Measurements from ENCODE around the gene ALDOA.
"Not testable (repeated sequence)": the region's sequence is repeated elsewhere in the genome, so short reads cannot be mapped to it uniquely, and the experiment has no call there.

The ALDOA gene

DNA sequence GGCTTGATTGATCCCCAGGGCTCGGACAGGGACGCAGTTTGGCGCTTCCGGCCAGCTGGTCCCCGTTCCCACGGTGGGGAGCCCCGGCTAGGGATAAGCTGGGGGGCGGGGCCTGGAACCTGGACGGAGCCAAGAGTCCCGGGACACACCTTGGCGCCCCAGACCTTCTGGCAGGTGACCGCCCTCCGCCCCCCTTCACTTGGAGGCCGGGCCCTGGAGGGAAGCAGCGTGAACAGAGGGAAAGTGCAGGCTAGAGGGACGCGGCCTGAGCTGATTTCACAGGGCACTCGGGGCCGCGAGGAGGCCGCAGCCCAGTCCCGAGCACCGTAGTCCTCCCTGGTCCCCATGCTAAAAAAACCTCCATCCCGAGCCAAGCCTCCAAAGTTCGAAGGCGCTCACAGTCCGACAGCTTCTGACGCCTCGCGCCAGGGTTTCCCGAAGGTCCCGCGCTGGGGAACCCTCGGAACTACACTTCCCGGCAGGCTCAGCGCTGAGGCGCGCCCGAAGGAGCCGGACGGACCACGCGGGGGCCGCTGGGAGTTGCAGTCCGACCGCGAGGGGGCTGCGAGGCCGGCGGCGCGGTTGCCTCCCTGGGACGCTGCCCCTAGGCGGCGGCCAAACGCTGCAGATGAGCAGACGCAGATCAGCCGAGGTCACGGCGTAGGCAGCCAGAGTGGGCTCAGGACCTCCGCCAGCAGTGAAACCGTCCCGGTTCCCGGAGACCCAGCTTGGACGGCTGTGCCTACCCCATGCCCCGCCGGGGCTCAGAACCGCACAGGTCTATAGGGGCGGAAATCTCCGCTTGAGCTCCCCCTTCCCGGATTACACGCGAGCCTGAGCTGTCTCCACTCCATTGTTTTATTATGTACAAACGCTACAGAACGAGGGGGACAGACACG is 26.2 kb downstream of the ALDOA start, which contains the start of gene TBX6:
Gene TBX6 (minus strand): TSS at position 451 of the 899 bp plus-strand sequence. CDS start 731 bp downstream, outside the sequence.
- peak; percentile 91 for DNase-seq (ENCODE audit: low spot score)

GRCh38 chr16:30092373-30093010 is 26.9 kb downstream of the ALDOA start:
- peak; percentile 88 for DNase-seq (ENCODE audit: low spot score)

DNA sequence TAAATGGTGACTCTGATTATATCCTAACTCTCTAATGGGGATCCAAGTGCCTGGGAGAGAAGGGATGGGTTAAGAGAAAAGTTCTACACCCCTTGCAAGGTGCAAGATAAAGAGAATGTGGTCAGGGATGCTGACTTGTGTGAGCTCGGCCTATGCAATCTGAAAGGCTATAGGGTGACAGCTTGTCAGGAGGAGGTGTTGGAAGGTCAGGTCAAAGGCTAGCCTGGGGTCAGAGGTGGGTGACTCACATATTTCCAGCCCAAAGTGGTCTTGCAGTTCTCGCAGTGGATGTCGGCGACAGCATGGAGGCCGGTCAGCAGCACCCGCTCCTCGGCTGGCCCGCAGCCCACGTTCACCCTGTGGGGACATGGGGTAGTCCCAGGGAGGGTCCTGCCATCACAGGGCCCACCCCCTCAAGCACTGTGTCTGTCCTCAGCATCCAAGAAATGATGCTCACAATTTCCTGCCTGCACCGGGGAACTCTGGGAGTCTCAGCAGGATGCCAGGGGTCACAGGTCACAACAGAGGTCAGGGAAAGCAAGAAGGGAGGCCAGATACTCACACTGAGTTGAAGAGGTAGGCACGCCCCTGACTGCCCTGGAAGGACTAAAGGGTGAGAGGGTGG is 29.1 kb downstream of the ALDOA start:
- no peak for DNase-seq (ENCODE audit: low spot score)

GRCh38 chr16:30095166-30096078 is 29.9 kb downstream of the ALDOA start:
- DNase-seq (ENCODE audit: low spot score), result no peak

DNA sequence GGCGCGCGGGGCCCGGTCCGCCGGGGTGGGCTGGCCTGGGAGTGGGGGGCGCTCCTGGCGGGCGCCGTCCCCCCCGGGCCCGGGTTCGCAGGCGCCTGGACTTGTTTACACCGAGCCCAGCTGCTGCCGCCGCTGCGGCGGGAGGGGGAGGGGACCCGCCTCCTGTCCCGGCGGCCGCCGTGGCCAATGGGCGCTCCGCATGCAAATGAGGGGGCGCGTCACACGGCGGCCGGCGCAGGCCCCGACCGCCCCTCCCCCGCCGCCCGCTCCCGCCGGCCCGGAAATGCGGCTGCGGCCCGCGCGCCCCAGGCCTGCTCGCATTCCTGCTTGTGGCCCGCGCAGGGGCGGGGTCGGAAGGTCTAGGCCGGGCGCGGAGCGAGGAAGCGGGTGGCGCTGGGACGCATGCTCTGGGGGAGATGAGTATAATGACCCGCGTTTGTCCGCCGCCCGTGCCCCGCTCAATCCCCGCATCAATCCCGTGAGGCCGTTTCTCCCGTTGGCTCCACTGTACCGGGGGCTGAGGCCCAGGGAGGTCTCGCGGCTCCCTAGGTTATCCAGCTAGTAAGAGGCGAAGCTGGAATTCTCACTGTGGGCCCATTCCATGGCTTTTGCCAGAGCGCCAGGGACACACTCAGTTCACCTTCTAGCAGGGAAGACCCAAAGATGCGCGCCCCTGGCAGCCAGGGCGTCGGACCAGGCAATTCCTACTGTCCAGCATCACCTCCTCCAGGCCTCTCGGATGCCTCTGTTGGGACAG is 30.7 kb downstream of the ALDOA start, which contains the start of gene YPEL3:
Gene YPEL3 (minus strand): TSS at position 109 of the 757 bp plus-strand sequence. CDS start 731 bp downstream, outside the sequence.
- DNase-seq (ENCODE audit: low spot score), result peak; percentile 85

- DNase-seq (ENCODE audit: low spot score), result no peak
Measured at GRCh38 chr16:30096862-30097563, 31.5 kb downstream of the ALDOA start.

DNA sequence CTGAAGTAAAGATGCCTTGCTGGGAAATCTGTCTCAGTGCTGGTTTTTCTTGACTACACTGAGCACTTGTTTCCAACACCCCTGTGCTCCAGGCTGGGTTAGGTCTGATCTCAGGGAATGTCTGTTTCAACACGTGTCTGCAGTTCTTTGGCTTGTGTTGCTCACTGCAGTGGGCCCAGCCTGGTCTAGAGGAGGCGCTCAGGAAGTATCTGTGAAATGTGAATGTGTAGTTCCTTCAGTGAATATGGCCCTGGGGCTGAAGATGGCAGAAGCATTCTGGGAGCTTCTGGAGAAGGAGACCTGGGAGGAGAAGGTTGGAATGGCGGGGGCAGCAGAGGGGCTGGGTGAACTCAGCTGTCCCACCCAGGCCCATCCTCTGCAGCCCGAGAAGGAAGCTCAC is 38.5 kb downstream of the ALDOA start:
- DNase-seq (ENCODE audit: low spot score), result no peak

- DNase-seq (ENCODE audit: low spot score), result no peak
Measured at GRCh38 chr16:30104492-30104891, 38.9 kb downstream of the ALDOA start.

DNA sequence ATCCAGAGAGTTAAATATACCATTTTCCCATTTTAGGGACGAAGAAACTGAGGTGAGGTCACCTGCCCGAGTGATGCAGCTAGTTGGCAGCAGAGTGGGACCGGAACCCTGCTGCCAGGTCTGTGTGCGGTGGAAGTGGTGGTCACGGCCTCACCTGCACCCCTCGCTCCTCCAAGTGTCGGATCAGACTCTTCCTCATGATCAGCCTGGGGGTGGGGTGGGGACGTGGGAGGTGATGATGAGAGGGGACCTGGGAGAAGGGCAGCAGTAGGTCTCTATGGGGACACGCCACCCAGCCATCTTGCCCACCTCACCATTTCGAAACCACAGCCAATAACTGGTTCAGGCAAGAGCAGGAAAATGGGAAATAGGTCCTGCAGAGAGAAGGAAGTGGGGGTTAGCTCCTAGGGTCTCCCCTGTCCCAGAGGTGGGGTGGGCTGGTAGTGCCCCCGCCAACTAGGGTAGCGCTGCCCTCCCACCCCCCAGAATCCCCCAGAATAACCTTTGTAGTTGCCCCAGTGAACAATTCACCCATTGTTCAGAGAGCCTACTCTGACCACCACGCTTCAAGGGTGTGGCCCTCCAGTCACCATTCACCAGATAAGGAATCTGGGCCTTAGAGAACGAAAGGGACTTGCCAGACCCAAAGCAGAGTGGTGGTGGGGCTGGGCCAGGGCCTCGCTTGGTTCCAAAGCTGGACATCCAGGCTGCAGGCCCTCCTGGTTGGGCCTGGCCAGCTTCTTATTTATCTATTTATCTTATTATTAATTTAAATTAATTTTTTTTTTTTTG is 42.7 kb downstream of the ALDOA start:
- DNase-seq (ENCODE audit: low spot score), result no peak

DNA sequence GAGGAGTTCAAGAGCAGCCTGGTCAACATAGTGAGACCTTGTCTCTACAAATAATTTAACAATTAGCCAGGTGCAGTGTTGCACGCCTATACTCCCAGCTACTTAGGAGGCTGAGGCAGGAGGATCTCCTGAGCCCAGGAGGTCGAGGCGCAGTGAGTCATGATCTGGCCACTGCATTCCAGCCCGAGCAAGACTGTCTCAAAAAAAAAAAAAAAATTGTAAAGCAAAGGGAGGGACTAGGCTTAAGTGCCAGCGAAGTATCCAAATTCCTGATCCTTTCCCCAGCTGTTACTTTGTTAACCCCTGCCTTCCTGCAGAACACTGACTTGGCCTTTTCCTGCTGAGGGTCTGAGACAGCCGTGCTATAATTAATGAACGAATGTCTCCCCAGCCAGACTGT is 45.1 kb downstream of the ALDOA start:
- DNase-seq (ENCODE audit: low spot score), result no peak

GRCh38 chr16:30112197-30113030 is 46.9 kb downstream of the ALDOA start:
- no peak for DNase-seq (ENCODE audit: low spot score)

DNA sequence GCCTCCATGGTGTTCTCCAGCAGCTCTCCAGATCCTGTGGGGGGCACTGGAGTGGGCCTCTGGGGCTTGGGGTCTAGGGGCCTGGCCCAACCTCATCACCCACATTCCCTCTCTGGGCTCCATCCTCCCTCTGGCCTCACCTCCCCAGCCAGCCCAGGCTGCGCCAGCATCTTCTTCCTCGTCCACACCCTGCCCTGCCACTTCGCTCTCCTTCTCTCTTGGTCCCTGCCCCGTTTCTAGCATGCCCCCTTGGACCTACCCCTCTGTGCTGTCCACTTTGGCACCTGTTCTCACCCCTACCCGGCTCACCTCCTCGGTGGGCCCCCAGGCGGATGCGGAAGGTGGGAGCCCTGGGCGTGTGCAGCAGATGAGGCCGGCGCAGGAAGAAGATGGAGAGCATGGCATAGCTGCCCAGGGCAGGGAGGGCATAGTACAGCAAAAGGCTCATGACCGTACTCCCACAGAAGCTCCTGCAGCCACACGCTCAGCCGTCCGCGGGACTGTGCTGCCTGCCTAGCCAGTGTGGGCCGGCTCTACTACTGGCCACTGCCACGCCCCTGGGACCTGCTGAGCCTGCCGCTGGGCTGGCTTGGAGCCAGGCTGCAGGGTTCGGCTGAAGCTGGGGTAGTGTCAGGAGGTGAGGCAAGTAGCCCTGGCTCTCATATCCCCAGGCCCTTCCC is 47.6 kb downstream of the ALDOA start, which contains the start of gene GDPD3:
Gene GDPD3 (minus strand): TSS at position 507 of the 680 bp plus-strand sequence. CDS start 59 bp downstream, at position 448.
- DNase-seq (ENCODE audit: low spot score), result no peak

DNA sequence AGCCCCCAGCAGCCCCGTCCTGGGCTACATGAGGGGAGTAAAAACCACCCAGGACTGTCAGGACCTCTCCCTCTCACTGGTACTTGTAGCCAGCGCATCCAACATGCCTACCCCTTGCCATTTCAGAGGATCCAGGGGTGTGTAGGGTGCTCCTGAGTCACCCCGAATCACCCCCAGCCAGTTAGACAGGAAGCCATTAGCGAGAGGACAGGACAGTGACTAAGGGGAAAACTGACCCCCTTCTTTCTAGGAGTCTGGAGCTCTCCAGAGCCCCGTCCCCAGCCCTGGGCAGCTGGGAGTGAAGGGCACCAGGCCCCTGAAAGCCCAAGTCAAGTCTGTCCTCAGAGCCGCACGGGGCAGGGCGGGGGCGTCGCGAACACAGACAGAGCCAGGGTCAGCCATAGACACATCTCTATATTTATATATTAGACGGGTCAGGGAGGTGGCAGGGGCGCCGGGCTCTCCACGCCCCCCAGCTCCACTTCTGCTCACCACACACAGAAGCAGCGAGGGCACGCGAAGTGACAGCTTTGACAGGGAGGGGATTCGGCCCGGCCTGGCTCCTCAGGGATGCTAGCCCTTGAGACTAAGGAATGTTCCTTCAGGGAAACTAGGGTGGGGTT is 48.3 kb downstream of the ALDOA start:
- no peak for DNase-seq (ENCODE audit: low spot score)

DNA sequence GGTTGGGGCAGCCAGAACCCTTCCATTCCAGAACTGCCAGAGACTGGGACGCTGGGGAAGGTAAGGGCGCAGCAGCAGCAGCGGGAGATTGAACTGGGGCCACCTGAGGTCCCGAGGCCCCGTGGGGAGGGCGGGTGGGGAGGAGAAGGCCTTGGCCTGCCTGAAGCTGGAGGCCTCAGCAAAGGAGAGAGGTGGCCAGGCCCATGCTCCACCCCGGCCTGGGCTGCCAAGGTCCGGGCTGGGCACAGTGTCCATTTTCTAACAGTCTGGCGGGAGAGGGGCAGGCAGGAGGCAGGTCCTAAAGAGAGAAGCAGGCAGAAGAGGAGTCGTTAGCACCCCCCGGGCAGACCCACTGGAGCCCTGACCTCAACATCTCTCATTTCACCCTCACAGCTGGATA is 48.9 kb downstream of the ALDOA start:
- DNase-seq (ENCODE audit: low spot score), result no peak

DNA sequence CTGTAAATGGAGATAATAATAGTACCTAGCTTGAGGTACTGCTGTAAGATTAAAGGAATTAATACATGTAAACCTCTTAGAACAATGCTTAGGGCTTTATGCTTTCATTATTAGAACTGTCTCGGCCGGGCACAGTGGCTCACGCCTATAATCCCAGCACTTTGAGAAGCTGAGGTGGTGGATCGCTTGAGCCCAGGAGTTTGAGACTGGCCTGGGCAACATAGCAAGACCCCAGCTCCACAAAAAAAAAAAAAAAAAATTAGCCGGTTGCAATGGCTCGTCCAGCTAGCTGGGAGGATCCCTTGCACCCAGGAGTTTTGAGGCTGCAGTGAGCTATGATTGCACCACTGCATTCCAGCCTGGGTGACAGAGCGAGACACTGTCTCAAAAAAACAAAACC is 49.3 kb downstream of the ALDOA start:
- DNase-seq (ENCODE audit: low spot score), result not testable (repeated sequence)

DNA sequence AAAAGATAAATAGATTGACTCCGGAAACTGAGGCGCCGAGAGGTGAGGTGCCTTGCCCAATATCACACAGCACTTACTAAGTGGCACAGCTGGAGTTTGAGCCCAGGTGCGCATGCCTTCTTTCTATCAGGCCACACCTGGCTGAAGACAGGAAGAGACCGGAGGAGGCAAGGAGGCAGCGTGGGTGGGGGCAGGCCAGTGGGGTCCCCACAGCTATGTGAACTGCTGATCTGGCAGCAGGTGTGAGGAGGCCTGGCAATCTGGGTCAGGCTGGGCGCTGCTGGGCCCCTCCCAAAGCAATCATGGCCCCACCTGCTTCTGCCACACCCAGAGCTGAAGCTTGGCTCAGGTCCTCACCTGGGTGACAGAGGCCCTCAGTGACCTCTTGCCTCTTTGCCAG is 49.7 kb downstream of the ALDOA start:
- no peak for DNase-seq (ENCODE audit: low spot score)

All from pons (tissue), 1 donor.